ENCODE data around the gene UACA. TPM values are rescaled to one million over a fixed set of nuclear protein-coding genes. Genes with fewer than 3 reads are reported as not detected.

The UACA gene
- total RNA-seq, 1 experiment from 2014 or later = 38.0 TPM

DNA sequence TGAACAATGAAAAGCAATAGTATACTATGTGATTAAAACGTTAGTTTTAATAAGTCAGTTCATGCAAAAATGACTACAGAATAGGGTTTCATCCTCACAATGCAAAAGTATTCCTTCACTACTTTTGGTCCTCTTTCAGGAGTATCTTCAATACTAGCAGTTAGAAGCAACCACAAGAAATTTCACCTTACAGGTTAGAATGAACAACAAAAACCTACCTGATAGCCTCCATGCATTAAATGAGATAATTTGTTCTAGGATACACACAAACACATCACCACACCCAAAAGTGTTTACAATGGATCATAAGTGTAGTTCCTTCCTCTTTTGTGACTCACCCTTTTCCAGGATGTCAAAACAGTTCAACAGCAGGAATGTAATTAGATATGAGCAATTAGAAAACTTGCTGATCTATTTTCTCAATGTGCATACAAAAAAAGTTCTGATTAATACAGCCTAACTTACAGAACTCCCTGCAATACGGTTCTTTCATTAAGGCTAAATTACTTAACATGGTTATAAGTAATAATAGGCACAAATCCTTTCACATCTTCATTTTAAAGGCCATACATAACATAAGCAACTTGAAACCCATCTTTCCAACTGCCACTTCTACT, 21.6 kb downstream of the UACA start:
- H3K27ac Mint-ChIP-seq = no peak overlapping the region
- no peaks in the 10 kb centered on the region for H3K27me3 ChIP-seq (ENCODE audit: insufficient read depth, low read length)
- no peaks in the 10 kb centered on the region for H4K20me1 ChIP-seq (ENCODE audit: control insufficient read depth, insufficient read depth, insufficient read length)
- H3K27me3 Mint-ChIP-seq (ENCODE audit: low read depth) = no peaks in the 10 kb centered on the region
- peaks cover 0 to 7% of the 10 kb centered on the region in 2 experiments; a peak in 2 of 4 replicates for H3K4me1 Mint-ChIP-seq
- H2BK12ac ChIP-seq (ENCODE audit: insufficient read length, low read depth, low read length) = no peak overlapping the region
- H2BK5ac ChIP-seq (ENCODE audit: insufficient read length, low read length) = no peak overlapping the region
- no peak overlapping the region for H3K56ac ChIP-seq (ENCODE audit: insufficient read length, low read depth, low read length)
- H3T11ph ChIP-seq (ENCODE audit: low read length) = no peak overlapping the region
- H3K79me2 ChIP-seq (ENCODE audit: insufficient read depth, low read length) = no peaks in the 10 kb centered on the region
- H2BK20ac ChIP-seq (ENCODE audit: low read depth, low read length, poor library complexity, severe bottlenecking) = no peak overlapping the region
- H3K9ac ChIP-seq (ENCODE audit: extremely low read depth, insufficient read length, low read length) = no peak overlapping the region
- no peaks in the 10 kb centered on the region for H3K23me2 ChIP-seq (ENCODE audit: insufficient read length, low read depth, low read length, poor library complexity, severe bottlenecking)
- no peaks in the 10 kb centered on the region for H3K9me3 Mint-ChIP-seq
- no peak overlapping the region for H3K4me3 Mint-ChIP-seq
- H3K27ac ChIP-seq (ENCODE audit: insufficient read length, low read depth, low read length) = no peak overlapping the region
- H2AK5ac ChIP-seq (ENCODE audit: insufficient read length, low read length) = no peak overlapping the region
- H3K23ac ChIP-seq (ENCODE audit: insufficient read length, low read depth, low read length) = no peak overlapping the region
- H3K4me2 ChIP-seq (ENCODE audit: insufficient read depth, insufficient read length, low read length) = no peak overlapping the region
- H3K4ac ChIP-seq (ENCODE audit: low read depth, low read length) = no peak overlapping the region
- no CpG with 5 or more reads among the region's 2 CpGs for WGBS (ENCODE audit: extremely low coverage, insufficient read length, low lambda C conversion rate)
- H4K8ac ChIP-seq (replicated peaks; ENCODE audit: insufficient read length, low read depth, low read length) = no peak overlapping the region
- H3K4me1 ChIP-seq (ENCODE audit: insufficient read depth, low read length) = no peaks in the 10 kb centered on the region; the same call in 1 of the 2 replicates
- no peaks in the 10 kb centered on the region for H3K36me3 Mint-ChIP-seq (ENCODE audit: insufficient read depth in 1 of 3, low read depth in 3 of 3)
- H4K5ac ChIP-seq (ENCODE audit: insufficient read length, low read depth, low read length) = no peak overlapping the region
- H3K9me3 ChIP-seq (ENCODE audit: control insufficient read depth, low read depth, low read length) = no peaks in the 10 kb centered on the region
- H2AFZ ChIP-seq (ENCODE audit: low read length) = no peak overlapping the region
- no peak for DNase-seq
- H3K18ac ChIP-seq (ENCODE audit: insufficient read length, low read depth, low read length) = no peak overlapping the region
- H3K79me1 ChIP-seq (ENCODE audit: insufficient read depth, low read depth, low read length, poor library complexity, severe bottlenecking) = no peaks in the 10 kb centered on the region
- H3K14ac ChIP-seq (ENCODE audit: insufficient read depth, low read length) = no peak overlapping the region
- TF ChIP-seq CTCF (conservative IDR thresholded peaks at IDR 0.05) = no peak
- H4K91ac ChIP-seq (ENCODE audit: insufficient read length, low read depth, low read length) = no peak overlapping the region
- H2BK15ac ChIP-seq (ENCODE audit: low read depth, low read length) = no peak overlapping the region
- no peak overlapping the region for H2BK120ac ChIP-seq (ENCODE audit: low read depth, low read length, poor library complexity, severe bottlenecking)

Measured in H9 (cell line).